ENCODE results near the gene MT2A. TPM values are rescaled to one million over a fixed set of nuclear protein-coding genes. Genes with fewer than 3 reads are reported as not detected.

MT2A gene
- 36.7 and 117 TPM in 2 replicates for total RNA-seq

GRCh38 chr16:56608043-56608875 is at the start of gene MT2A:
TSS of gene MT2A (plus strand) at chr16:56608584. CDS start at chr16:56608656, 72 bp downstream.

GRCh38 chr16:56564793-56565477 is 43.4 kb upstream of the MT2A start, which contains the start of gene MT4:
TSS of gene MT4 (plus strand) at chr16:56565073. CDS start at chr16:56565129, 56 bp downstream.

GRCh38 chr16:56589141-56590039 is 19.0 kb upstream of the MT2A start, which contains the start of gene MT3:
TSS of gene MT3 (plus strand) at chr16:56589528. CDS start at chr16:56589591, 63 bp downstream.

GRCh38 chr16:56625140-56625942 is 17.0 kb downstream of the MT2A start, which contains the start of gene MT1E:
TSS of gene MT1E (plus strand) at chr16:56625781. CDS start at chr16:56625852, 71 bp downstream.

GRCh38 chr16:56632156-56632847 is 23.9 kb downstream of the MT2A start, which contains the start of gene MT1M:
TSS of gene MT1M (plus strand) at chr16:56632659. CDS start at chr16:56632732, 73 bp downstream.

GRCh38 chr16:56637814-56638750 is 29.7 kb downstream of the MT2A start, which contains the start of gene MT1A:
TSS of gene MT1A (plus strand) at chr16:56638666. CDS start at chr16:56638739, 73 bp downstream.

GRCh38 chr16:56651586-56651985 is 43.2 kb downstream of the MT2A start, which contains the start of gene MT1B:
TSS of gene MT1B (plus strand) at chr16:56651886. CDS start at chr16:56651954, 68 bp downstream.

GRCh38 chr16:56657555-56658326 is 49.4 kb downstream of the MT2A start, which contains the start of gene MT1F:
TSS of gene MT1F (plus strand) at chr16:56657959. CDS start at chr16:56658059, 100 bp downstream.

Other genes starting within 250 kb of the MT2A start
- gene AMFR, start 183.0 kb upstream of the MT2A start, total RNA-seq, result 246 and 344 TPM in 2 replicates
- gene NUDT21, start 157.3 kb upstream of the MT2A start, total RNA-seq, result 45.9 and 57.4 TPM in 2 replicates
- 51.5 and 56.7 TPM in 2 replicates for gene OGFOD1, start 157.0 kb upstream of the MT2A start, total RNA-seq
- 80.1 and 110 TPM in 2 replicates for gene BBS2, start 88.6 kb upstream of the MT2A start, total RNA-seq
- gene MT4, start 43.5 kb upstream of the MT2A start, total RNA-seq, result not detected in 2 replicates
- gene MT3, start 19.1 kb upstream of the MT2A start, total RNA-seq, result not detected in 2 replicates
- gene MT1E, start 17.2 kb downstream of the MT2A start, total RNA-seq, result 129 and 231 TPM in 2 replicates
- gene MT1M, start 24.1 kb downstream of the MT2A start, total RNA-seq, result 2.8 and 3.9 TPM in 2 replicates
- gene MT1A, start 30.1 kb downstream of the MT2A start, total RNA-seq, result 1.4 TPM in 1 of 2 replicates, not detected in the other
- gene MT1B, start 43.3 kb downstream of the MT2A start, total RNA-seq, result not detected in 2 replicates
- gene MT1F, start 49.4 kb downstream of the MT2A start, total RNA-seq, result not detected in 2 replicates
- gene MT1G, start 59.5 kb downstream of the MT2A start, total RNA-seq, result not detected in 2 replicates
- not detected in 2 replicates for gene MT1H, start 61.2 kb downstream of the MT2A start, total RNA-seq
- 24.3 and 45.7 TPM in 2 replicates for gene MT1X, start 73.9 kb downstream of the MT2A start, total RNA-seq
- 38.7 and 40.7 TPM in 2 replicates for gene NUP93, start 121.5 kb downstream of the MT2A start, total RNA-seq